GM18526 (cell line): Measurements from ENCODE around the gene SIGLEC12.

Experiments used
- POLR2A ChIP-seq: IDR thresholded peaks from 3 replicates; pipeline ENCODE4 v1.6.1; 2011; ENCODE audit not compliant: insufficient read length; ENCODE audit errors: extremely low read depth

The SIGLEC12 gene

DNA sequence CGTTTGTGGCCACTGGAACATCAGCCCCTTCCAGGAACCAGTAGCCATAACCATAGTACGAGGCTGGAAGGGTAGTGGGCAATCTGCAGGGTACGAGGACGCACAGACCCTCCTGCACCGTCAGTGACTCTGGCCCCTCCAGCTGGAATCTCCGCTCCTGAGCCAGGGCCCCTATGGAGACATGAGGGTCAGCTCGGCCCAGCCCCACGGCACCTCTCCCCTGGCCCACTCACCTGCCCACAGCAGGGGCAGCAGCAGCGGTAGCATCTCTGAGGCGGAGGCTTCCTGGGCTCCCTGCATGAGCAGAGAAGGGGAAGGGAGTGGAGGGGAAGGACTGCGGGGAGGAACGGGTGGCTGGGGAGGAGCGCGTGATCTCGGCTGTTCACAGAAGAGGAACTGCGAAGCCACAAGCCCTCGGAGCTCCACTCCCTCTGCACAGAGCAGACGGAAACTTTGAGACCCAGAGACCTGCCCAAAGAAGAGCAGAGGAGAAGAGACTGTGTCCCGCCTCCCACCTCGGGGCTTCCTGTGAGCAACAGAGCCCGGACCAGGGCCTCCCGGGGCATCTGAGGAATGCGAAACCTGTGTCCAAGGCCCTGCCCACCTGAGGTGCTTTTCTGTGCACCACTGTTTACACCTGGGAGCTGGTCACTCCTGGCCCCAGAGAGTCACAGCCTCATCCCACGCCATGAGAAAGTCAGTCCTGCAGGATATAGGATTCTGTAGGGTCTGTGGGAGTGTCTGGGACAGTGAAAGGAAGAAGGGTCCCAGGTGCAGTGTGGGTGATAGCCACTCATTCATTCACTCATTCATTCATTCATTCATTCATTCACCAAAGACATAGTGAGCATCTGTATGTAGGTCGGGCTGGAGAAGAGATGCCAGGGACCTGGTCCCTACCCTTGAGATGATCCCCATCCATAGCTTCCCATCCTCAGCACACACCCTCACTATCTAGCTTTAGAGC lies 30.0 kb upstream of the SIGLEC12 start, which contains the start of gene SIGLEC6:
SIGLEC6 (minus strand) TSS at position 322 of the 967 bp plus-strand sequence; CDS start at position 300, 22 bp downstream.
- TF ChIP-seq POLR2A: no peak

DNA sequence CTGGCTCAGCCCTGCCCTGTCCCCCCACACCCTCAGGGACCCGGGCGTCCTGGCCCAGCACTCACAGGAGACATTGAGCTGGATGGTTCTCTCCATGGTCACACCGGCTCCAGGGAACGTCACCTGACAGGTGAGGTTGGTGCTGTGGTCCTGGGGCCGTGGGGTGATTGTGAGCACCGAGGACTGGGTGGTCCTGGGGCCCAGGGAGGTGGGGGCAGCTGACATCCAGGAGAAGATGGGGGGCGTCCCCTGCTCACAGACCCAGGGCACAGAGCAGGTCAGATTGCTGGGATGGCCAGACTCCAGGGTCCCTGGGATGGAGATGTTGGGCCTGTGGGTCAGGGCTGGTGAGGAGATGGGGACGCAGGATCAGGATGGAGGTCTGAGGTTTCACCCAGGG lies 29.0 kb upstream of the SIGLEC12 start:
- TF ChIP-seq POLR2A: no peak

DNA sequence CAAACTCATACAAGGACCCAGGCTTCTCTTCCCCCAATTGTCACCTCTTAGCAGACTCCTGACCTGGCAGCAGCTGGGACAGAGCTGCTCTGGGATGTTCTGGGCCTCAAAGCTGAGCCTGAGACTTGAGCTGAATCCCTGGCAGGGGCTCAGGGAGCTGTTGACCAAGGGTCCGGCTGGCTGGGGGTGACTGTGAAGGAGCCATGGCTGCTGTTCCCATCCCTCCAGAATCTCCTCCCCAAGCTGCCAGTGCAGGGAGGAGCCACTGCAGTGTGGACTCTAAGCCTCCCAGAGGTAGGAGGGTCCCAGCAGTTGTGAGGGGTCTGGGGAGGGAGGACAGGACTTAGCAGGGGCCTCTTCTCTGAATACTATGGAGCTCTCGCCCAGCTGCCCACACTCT lies 27.7 kb upstream of the SIGLEC12 start:
- TF ChIP-seq POLR2A: no peak

DNA sequence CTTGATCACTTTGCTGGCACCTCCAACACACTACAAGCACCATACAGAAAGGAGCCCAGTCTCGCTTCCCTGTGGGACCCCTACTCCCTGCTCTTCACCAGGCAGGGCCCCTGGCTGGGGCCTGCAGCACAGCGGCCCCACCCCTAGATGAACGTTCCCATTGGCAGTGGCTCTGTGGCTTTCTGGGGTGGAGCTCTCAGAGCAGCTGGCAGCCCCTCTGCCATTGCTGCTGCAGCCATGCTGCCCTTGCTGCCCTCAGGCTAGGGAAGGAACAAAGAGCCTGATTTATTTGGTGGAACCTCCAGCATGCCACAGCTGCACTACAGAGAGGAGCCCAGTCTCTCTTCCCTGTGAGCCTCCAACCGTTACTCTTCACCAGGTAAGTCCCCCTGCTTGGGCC lies 24.1 kb upstream of the SIGLEC12 start:
- no peak for TF ChIP-seq POLR2A

DNA sequence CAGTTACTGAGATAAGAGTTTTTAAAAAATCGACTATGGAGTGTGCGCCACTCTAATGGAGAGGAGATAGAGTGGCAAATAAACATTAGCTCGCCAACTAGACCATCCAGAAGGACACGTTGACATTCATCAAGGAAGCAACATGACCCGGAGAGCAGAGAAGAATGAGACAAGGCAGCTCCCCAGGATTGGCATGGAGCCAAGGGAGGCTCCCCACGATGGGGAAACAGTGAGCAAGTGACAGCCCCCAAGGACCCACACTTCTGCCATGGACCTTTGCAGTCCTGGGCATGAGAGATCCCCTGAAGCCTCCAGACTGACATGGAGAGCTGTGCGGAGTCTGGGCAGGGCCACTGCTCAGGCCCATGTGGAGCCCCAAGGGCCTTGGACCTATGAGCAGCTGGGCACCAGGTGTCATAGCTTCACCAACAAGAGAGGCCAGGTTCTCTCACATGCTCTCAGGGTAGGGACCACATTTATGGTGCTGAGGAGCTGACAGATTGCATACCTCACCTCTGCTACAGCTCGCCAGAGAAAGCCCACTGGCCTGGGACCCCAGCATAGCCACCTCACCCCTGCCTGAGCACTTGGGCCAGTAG lies 23.2 kb upstream of the SIGLEC12 start:
- TF ChIP-seq POLR2A: no peak

DNA sequence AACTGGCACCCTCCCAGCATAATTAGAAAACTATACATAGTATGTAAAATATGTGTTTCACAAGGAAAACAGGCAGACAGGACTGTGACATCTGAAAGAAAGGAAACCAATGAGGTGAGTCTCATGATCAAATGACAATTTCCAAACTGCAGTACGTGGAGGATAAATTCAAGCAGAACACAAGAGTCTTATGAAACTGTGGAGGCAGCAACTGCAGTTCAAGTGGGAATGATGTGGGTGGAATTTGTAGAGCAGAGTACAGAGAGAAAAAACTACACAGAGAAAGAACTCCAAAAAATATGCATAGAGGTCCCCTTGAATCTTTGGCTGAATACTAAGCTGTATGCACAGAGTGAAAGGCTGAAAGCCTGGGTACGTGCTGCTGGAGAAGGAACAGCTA lies 20.2 kb upstream of the SIGLEC12 start:
- no peak for TF ChIP-seq POLR2A

DNA sequence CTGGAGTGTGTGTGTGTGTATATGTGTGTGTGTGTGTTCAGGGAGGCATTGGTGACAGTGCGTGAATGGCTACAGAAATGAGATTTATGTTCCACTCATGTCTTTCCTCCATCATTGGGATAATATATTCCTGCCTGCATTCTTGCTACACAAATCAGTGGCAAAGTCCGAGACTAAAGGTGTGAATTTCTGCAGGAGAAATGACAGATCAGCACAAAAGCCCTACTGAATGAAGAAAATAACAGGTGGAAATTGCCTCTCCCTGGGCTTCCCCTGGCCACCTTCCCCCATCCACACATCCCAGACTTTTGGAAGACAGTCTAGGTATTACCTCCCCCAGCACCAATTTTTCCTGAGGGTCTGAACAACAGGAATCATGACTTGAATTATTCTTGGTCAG lies 19.8 kb upstream of the SIGLEC12 start:
- no peak for TF ChIP-seq POLR2A

DNA sequence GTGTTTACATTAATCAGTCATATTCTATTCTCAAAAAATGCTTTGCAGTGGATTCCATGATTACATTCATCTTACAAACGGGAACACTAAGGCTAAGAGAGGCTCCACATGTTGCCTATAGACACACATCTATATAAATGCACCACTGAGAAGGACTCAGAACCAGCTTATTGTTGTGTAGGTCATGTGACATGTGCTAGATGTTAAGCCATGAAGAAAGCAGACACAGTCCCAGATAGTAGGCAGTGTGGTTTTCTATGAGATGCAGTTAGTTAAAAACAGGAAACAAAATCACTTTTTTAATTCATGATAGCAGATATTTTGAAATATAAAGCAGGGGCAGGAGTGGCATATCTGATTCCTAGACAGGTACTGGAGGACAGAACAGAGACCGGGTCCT lies 19.1 kb upstream of the SIGLEC12 start:
- no peak for TF ChIP-seq POLR2A

DNA sequence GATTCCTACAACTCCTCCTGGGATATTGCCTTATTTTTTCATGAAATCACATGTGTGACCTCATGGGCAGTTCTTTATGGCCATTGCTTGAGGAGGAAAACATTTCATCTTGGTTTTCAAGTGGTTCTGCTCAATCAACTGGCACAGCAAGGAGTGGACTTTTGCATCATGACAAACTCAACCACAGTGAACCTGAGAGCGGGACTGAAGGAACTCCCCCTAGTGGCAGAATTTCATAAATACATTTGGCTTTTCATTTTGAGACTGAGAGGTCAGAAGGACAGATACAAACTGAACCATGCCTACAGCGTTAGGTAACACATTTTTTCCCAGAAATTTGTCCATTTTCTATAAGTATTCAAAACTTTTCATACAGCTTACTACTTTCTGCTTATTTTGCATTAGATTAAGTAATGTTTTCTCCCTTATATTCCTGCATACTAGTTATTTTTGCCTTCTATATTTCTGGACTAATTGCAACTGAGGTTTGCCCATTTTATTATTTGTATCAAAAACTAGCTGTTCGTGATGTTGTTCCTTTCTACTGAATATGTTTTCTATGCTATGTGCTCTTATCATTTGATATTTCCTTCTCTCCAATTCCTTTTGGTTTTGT lies 13.4 kb upstream of the SIGLEC12 start:
- TF ChIP-seq POLR2A: no peak

DNA sequence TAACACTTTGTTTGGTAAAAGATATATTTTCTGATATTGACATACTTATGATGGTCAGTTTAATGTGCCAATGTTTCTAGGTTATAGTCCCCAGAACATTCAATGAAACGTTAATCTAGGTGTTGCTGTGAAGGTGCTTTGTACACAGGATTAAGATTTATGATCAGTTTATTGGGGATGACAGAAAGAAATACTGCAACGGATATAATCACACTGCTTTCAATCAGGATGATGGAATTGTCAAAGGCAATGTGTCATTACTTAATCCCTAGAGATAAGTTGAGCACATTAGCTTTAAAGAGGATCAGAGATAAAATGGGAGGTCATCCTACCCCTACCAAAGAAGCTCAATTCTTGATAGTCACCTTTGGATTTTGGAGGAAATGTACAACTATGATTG lies 12.4 kb upstream of the SIGLEC12 start:
- no peak for TF ChIP-seq POLR2A

DNA sequence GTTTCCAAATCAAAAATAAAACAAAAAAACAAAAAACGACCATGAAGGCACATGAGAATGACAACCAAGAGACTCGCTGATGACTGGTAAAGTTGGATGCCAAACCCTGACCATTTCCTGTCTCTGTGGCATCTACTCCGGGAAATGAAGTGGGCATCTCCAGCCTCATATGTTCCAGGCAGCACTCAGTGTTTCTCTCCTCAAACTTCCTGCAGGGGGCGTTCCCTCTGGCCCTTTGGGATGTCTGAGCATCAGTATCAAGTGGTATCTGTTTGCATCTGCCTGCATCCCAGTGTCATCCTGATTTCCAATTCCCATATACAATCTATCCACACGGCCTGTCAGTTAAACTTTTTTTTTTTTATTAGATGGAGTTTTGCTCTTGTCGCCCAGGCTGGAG lies 9.8 kb upstream of the SIGLEC12 start:
- TF ChIP-seq POLR2A: no peak

DNA sequence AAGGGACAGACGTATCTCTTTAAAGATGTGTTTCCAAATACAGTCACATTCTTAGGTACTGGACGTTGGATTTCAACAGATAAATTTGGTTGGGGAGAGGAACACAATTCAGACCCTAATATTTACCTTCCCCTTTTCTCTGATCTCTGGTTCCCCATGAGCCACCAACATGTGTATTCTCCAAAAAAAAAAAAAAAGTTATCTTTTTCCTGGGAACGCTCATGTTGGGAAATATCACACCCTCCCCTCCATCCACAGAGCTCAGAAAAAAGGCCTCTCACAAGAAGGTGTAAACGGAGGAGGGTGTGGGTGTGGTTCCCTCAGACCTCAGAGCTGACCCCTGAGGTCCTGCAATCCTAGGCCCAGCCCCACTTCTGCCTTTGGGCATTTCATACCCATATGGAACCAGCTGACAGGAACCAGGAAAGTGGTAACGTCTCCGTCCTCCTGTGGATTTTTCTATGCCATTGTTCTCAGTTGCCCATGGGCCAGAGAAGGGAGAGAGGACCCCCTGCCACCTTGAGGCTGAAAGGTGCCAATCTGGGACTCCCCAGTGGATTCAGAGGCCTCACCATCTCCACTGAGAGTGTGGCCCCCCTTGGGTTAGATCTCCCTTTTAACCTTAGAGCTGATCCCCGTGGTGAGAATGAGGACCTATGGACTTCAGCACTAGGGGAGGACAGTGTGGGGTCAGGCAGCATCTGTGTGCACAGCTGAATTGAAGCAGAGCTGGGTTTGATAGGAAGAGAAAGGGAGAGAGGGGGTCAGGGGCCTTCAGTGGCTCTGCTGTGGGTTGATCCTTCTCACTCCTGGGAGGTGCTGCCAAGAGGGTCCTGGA lies 8.4 kb upstream of the SIGLEC12 start:
- no peak for TF ChIP-seq POLR2A

DNA sequence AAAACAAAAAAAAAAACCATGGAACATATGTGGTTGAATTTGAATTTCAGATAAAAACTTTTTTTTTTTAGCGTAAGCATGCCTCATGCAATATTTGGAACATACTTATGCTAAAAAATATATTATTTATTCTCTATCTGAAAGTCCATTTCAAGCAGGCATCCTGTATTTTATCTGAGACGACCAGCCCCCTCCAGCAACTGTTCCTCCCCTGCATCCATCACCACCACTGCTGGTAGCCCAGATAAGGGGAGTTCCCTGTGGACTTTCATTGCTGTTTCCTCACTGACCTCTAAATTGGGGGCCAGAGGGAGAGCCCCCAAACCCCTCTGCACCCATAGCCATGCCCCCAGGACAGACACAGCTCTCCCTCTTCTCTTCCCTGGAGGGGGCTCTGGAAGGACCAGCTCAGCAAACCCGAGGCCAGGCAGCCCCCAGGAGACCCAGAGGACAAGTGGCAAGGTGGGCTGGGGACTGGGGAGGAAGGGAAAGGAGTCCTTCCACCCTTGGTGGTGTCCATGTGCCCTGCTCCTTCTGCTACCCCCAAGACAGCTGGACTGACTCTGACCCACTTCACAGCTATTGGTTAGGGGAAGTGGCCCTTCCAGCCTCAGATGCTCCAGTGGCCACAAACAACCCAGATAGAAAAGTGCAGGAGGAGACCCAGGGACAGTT lies 6.6 kb upstream of the SIGLEC12 start:
- TF ChIP-seq POLR2A: no peak

DNA sequence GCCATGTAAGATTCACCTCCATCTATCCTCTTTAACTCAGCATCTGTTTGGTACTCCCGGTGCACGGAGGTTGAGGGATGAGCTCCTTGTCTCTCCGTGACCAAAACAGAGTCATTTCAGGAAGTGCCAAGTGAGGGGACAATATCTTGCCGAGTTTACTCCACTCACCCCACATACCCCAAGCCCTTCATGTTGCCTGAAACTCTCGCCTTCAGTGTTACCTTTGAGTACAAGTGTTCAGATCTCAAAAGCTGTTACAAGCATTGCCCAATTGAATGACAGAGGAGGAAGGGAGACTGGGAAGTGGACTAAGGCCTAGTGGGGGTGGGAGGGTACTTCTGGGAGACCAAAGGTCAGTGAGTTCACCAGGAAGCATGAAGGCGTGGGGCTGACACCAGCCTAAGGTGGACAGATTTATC lies 6.0 kb upstream of the SIGLEC12 start:
- no peak for TF ChIP-seq POLR2A
